GM21619 (cell line): ENCODE data around the gene CFAP45.

Experiments used
- ATAC-seq: cut with Tn5 transposase; IDR thresholded peaks from one replicate; pipeline ENCODE4 v1.9.1; 2021; ENCODE audit not compliant: unreplicated experiment

Gene CFAP45

DNA sequence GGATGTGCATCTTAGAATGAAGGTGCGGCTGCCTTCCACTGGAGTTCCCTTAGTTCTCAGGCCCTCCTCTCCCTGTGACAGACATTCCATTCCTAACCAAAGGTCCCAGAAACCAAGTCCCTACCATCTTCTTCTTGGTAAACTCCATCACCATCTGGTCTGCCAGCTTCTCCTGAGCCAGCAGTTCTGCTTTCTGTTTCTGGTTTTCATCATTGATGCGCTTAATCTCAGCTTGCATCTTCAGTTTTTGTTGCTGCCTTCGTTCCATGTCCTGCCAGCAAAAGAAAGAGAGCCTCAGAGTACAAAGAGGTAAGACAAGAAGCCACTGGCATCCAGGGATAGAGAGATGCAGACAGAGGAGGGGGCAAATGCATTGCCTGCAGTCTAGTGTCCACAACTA, 19.5 kb downstream of the CFAP45 start:
- ATAC-seq = no peak

- no peak for ATAC-seq
These were observed 20.0 kb downstream of the CFAP45 start for GRCh38 chr1:159879977-159880376.

DNA sequence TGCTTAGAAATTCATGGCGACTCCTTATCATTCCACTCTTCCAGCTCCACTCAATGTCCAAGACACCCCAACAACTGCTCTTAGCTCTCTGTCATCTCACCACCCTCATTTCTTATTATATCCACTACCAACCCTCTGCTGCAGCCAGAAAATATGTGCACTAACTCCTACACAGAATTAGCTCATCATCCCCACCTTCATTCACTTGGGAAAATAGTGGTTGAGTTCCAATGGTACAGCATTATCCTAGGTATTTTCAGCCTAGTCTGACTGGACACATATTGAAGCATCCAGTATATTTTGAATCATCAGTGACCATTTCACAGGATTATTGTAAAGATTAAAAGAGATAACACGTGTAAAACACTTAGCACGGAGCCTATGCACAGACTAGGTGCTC, 20.8 kb downstream of the CFAP45 start:
- ATAC-seq = no peak

GRCh38 chr1:159877695-159878444, 22.1 kb downstream of the CFAP45 start:
- ATAC-seq = no peak

DNA sequence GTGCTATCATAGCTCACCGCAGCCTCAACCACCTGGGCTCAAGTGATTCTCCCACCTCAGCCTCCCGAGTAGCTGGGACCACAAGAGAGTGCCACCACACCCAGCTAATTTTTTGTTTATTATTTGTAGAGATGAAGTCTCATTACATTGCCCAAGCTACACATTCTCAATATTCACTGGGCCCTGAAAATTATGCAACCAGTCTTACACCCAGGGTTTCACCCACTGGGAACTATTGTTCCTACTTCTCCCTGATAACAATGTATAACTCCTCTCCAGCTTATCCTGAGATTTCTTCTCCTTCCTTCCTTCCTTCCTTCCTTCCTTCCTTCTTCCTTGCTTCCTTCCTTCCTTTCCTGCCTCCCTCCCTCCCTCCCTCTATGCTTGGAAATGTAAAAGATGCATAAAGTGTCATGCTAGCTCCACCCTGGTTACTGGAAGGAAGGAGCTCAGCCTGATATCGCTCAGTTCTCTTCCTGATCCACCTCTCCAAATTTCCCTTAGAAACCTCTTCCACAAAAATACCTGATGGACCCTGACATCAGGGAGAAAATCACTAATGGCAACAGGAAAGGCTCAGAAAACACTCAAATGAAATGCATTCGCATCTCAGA, 26.3 kb downstream of the CFAP45 start:
- ATAC-seq = no peak

DNA sequence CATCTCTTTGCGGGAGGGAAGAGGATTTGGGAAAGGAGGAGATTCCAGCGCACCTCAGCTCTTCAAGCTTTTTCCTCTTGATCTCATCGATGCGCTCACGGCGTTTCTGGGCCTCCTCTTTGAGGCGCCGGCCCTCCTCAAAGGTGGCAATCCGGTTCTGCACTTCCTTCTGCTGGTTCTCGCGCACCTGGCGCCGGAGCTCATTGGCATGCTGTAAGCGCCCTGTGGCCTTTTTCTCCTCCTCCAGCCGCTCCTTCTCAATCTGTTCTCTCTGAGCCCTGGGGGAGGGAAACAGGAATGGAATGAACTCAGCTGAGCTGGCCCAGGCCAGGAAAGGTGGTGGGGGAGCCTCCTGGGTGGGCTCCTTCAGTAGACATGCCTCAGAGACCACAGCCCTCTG, 27.1 kb downstream of the CFAP45 start:
- no peak for ATAC-seq

DNA sequence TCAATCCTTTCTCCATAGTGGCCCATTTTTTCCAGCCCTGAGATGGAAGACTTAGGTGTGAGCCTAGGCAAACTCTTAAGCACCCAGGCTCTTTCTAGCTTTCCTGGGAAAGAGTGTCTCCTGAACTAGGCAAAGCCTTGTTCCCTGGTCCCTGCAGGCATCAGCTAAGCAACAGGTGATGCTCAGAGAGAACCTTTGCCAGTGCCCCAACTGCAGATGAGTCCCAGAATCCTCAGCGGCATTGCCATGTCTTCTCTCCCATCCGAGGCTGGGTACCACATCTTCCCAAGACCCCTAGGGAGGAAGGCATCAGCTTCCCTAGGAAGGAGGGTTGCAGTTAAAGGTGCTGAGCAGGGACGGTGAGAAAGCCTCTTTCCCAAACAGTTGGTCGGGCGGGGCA, 29.3 kb downstream of the CFAP45 start:
- no peak for ATAC-seq

DNA sequence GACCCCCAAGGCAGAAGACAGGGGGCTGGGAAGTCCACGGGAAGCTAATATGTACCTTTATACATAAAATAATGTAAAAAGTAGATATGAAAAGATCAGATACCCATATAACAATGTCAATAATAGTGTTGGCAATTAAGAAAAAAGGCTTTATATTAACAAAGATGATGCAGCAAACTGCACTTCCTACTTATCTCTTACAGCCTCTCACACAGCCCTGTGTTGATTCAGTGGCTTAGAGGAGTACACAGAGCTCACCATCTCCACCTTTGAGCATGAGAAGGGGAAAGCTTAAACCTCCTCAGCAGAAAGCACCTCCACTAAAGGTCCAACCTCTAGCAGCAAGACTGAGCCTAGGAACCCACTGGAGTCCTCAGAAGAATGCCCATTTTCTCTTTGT, 30.4 kb downstream of the CFAP45 start:
- ATAC-seq = no peak

GRCh38 chr1:159869173-159869572, 30.8 kb downstream of the CFAP45 start:
- ATAC-seq = peak; percentile 57

- ATAC-seq = no peak
These were observed 31.2 kb downstream of the CFAP45 start for GRCh38 chr1:159868766-159869165.

DNA sequence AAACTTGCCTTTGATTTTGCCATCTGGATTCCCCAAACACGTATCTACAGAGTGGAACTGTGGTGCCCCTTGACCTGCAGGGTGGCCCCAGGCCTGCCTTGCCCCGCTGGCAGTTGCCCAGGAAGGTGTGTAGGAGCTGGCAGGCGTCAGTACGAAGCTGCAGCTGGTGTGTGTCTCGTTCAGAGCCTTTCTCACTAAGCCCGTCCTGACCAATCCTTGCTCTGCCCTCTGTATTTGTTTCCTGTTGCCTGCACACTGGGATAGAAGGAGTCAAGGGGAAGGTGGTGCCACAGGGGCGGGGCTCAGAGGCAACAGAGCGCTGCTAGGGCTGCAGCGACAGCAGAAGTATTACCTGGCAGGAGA, 32.3 kb downstream of the CFAP45 start:
- no peak for ATAC-seq

- ATAC-seq = no peak
These were observed 32.9 kb downstream of the CFAP45 start for GRCh38 chr1:159866905-159867663.

DNA sequence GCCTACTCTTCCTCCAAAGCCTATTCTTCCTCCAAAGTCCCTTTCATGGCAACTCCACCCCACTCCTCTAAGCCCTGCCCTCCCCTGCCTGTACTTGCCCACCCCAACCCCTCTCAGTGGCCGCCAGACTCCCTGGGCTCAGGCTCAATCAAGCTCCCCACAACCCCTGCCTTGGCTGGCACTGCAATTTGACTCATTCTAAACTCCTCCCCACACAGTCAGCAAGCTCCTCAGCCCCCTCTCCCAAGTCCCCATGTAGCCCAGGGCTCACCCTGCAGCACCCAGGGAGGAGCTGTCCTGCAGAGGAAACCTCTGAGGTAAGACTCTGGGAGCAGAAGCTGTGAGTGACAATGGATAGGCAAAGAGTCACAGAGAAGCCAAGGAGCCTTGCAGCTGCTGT, 33.9 kb downstream of the CFAP45 start:
- no peak for ATAC-seq

DNA sequence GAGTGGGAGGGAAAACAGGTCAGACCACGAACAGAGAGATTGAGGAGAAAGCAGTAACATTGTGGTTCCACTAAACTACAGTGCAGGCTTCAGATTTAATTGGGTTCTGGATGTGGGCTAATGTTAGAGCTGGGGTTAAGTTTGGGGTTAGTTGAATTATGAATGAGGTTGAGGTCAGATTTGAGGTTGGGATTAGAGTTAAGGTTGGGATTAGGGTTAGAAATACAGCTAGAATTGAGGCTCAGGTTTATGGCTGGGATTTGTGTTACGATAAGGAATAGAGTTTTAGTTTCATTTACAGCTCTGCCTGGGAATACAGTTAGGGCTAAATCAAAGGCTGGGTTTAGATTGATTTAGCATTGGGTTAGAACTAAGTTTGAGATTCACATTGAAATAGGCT, 35.7 kb downstream of the CFAP45 start:
- no peak for ATAC-seq

- no peak for ATAC-seq
These were observed 37.4 kb downstream of the CFAP45 start, which contains the start of gene VSIG8 for GRCh38 chr1:159862557-159862956. TSS of gene VSIG8 (minus strand) at chr1:159862657. CDS start at chr1:159862521, 136 bp downstream.

GRCh38 chr1:159862031-159862430, 37.9 kb downstream of the CFAP45 start:
- no peak for ATAC-seq

DNA sequence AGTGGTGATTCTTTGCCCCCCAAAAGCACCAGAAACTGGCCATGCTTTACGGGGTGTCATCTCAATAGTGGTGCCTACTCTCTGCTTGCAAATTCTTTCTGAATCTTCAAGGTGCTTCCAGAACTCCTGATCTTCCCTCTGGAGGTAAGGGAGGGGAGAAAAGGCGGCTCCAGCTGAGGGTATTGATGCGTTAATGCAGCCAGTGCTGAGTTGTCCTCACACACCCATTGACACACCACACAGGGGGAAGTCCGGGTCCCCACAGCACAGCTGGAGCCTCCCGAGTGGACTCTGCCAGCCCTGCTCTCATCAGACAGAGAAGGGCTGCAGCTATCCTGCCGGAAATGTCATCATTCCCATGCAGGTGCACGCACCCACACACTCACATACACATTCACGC, 38.7 kb downstream of the CFAP45 start:
- no peak for ATAC-seq

DNA sequence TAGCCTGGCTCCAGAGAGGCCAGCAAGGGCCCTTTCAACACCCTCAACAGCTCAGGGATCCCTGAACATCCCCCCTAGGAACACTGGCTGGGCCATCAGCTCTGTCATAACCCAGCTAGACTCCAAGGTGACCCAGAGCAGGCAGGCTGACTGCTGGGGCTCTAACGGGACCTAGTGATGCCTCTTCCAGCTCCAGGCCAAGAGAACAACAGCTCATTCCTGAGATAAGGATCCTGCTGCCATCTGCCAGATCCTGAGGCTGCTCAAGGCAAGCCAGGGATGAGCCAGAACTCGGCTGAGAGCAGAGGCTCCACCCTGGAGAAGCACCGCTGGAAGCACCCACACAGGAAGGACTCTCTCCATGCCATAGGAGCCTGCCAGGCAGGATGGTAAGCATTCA, 39.5 kb downstream of the CFAP45 start:
- ATAC-seq = no peak

DNA sequence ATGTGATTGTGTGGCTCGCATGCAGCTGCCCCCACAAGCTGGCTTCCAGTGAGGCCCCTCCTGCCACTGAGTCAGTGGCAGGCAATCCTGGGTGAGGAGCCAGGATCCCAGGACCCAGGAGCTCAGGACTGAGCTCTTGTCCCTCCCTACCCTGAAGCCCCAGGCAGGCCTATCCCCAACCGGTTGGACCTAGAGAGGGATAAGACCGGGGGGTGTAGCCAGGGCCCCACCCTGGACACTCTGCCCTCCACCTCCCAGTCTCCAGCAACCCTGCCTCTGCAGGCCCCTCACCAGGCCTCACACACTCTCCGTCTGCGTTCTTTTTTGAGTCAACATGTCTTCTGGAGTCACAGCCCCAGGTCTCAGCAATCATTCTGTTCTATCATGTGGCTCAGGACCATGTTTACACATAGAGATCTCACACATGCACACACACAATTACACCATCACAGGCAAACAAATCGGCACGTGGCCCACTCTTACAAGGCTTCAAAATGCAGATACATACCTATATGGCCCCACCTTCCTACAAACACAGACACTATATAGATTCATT, 40.1 kb downstream of the CFAP45 start:
- ATAC-seq = no peak

- ATAC-seq = no peak
These were observed 42.1 kb downstream of the CFAP45 start for GRCh38 chr1:159857889-159858288.

DNA sequence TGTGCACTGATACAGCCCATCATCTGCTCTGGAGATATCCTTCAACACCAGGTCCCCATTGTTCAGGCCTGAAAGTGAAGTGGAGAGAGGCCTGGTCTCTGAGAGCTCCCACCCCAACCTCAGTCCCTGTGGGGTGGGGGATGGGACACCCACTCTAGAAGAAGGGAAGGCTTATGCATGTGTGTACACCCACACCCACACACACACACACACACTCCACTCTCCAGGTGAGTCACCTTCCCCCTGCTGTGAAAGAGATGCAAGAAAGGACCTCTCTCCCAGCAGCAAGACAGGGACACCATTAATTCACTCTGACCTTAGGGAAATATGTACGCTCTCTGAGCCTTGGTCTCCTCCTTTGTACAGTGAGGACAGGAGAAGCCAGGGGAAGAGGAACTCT, 43.4 kb downstream of the CFAP45 start:
- no peak for ATAC-seq

DNA sequence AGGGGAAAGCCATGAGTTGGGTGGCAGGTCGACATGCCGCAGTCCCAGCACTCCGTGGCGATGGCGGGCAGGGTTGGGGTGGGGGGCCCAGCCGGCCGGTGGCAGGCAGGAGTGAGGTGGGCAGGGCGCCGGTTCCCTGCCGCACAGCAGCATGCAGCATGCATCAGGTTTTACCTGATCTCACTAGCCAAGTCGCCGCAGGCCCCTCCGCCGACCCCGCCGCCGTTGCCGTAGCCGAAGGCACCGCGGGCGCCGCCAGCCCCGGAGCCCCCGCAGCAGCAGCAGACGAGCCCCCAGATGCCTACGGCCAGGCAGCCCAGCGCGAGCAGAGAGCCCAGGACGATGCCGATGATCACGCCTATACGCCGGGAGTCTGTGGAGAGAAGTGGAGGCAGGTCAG, 44.3 kb downstream of the CFAP45 start:
- ATAC-seq = no peak
